HG03108 (cell line): ENCODE measurements around the gene NUP210L.
A peak's percentile ranks its signal among the peaks of the same experiment; 100 is the strongest.
"Not testable (repeated sequence)": the region's sequence is repeated elsewhere in the genome, so short reads cannot be mapped to it uniquely, and the experiment has no call there.

Experiments used
- ATAC-seq: cut with Tn5 transposase; IDR thresholded peaks from one replicate; pipeline ENCODE4 v1.9.1; 2021; ENCODE audit warnings: moderate library complexity; ENCODE audit not compliant: unreplicated experiment

NUP210L gene

DNA sequence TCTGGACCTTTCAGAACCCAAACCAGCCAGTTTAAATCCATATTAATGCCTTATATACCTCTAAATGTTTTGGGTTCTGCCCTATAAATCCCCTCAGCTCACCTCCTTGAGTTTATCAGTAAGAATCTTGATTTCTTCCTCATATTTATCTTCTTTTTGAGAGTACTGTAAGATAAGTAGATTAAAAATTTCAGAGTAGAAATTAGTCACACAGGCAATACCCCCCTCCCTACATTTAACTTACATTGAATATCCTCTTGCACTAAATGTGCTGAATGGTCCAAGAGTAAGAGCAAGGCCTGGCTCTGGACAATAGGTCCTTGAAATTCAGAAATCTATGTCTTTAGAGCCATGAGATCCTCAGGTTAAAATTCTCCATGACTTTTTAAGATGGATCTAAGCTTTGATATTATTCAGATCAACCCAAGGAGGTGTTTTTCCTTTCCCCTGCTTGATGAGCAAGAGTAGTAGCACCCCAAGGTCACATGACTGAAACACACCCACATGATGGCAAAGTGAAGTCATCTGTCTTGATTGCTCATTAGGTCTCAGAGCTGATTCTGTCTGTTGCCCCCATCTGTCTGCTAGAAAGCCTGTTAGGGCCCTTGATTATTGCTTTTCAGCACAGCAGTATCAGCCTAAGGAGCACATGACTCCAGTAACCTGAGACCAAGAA lies 15.8 kb upstream of the NUP210L start:
- no peak for ATAC-seq

DNA sequence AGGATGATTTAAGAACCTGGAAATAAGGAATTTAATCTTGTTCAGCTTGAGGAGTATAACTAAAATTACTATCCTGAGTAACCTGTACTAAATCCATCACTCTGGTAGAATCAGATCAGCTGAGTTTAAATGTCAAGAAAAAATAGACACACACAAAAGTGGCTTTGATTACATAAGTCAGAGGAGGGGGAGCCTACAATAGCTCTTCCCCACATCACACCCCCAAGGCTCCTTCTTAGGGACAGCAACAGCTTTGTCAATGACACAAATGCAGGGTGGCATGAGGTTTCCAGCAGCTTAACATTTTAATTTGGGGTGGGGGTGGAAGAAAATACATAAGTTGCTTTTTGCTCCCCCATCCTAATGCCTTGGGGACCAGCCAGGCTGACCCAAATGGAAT lies 12.6 kb upstream of the NUP210L start:
- ATAC-seq = no peak

DNA sequence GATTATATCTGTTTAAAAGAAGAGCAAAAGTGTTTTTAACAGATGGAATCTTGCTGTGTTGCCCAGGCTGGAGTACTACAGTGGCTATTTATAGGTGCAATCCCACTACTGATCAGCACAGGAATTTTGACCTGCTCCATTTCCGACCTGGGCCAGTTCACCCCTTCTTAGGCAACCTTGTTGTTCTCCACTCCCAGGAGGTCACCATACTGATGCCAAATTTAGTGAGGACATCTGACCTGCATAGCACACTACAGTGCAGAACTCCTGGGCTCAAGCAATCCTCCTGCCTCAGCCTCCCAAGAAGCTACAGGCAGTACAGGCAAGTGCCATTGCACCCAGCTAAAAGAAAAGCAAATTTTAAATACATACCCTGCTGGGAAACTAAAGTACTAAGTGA lies 11.3 kb upstream of the NUP210L start:
- no peak for ATAC-seq

DNA sequence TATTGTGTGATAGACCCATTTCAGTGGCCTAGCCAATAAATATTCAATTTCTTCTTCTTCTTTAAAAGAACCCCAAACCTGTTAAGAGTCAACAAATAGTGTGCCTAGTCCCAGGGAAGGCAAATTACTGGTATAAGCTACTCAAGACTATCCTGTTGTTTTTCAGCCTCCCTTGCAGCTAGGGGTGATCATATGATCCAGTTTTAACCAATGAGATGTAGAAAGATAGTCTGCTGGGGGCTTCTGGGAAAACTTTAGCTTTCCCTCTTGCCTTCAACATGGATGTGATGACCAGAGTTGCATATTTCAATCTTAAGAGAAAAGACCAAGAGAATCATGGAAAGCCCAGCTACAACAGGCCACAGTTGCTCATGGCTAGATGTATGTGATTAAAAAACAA lies 4.7 kb upstream of the NUP210L start:
- no peak for ATAC-seq

DNA sequence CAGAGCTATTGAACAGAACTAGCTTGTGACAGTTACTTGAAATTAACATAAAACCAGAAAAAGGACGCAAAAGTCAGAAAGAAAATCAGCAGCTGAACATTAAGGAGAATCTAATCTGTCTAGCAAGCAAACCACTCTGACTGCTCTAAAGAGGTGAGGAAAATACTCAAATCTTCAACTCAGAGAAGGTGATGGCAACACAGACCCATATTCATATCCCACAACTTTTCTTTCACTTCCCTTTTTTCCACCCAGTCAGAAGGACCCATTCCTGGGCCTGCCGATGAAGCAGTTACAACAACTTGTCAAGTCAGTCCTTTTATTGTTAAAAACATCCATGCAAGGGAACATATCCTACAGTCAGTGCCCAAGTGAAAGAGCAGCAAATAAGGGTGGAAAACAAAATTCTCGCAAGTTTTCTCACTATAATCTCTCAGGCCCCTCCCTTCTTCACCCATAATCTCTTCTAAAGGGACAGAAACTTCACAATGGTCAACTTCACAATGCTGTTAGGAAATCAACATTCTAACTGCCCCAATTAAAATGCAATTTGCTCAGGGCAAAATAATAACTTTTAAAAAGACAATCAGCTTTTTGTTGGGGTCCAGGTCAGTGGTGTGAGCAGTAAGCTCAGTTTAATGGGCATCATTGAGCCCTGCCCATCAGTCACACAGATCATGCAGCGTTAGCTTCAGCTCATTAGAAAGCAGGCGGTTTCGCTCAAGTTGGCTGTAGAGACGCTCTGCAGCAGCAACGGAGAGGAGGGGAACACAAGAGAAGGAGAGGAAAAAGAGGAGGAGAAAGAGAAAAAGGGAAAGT lies 3.6 kb upstream of the NUP210L start:
- ATAC-seq = no peak

DNA sequence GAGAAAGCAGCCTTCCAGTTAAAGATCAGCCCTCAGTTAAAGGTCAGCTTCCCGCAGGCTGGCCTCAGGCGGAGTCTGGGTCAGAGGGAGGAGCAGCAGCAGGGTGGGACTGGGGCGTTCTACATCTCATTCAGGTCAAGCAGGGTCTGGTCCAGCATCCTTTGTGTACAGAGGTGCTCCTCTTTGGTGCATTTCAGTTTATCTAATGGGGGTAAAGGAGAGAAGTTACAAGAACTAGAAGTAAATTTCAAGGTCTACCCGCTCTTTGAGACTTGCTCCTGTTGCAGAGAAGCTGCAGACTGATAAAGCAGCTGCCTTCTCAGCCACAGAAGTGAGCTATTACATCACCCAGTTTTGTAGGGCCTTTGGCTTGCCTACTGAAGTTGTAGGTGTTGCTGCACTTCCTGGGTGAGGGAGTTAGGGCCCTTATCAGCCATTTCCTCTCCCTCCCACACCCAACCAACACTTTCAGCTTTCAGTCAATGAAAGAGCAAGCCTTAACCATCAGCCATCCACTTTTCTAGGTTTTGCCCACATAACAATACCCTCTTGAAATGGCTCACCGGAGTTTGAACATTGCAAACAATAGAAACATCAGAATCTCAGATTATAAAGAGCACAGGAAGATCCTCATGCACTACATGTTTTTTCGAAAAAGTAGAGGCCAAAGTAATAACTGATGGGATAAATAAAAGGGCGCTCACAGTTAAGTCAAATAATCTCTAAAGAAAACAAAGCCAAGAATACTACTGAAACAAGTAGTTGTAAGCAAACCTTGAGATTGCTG lies 2.8 kb upstream of the NUP210L start:
- ATAC-seq = peak; percentile 84

DNA sequence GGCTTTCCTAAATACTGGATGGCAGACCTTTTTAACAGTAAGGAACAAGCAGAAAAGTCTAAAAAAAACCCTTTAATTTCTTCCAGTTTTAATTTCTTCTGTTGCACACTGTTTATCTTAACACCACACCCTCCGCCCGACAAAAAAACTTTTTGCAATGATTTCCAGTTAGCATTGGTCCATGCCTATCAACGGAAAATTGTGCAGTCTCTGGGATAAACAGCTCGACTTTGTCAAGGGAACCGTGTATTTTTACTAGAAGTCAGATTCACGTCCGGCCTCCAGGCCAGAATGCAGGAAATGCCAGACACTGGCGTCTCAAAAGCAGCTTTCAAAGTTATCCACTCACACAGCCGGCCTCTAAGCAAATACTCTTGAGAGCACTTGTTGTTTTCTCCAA lies 378 bp upstream of the NUP210L start:
- no peak for ATAC-seq

DNA sequence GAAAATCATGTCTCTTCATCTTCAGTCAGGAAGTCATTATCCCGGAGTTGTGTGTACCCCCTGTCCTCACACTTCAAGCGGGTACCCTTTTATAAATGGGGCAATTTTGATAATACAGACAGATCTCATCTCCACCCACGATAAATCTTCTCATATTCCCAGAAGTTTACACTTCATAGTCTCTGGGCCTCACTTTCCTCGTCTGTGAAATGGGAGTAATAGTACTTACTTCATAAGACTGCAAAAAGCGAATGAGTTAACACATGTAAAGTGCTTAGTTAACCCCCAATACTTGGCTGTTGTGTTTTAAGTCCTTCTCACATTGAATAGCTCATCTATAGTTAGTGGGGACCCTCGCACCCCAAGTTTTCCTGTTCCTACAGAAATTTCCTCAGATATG lies 820 bp downstream of the NUP210L start:
- ATAC-seq = no peak

DNA sequence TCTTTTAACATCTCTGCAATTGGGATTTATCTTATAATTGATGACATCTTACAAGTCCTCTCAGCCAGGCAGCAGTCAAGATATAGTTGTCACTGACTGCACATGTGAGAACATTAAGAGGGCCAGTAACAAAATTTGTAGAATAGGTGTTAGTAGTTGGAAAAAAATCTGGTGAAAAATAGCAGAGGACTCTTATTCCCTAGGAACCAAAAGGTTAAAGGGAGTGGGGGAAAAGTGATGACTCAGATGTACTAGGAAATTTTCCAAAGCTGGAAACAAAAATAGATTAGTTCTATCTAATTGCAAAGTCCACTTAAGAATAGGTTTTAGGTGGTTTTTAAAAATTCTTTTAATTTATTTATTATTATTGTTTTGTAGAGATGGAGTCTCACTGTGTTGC lies 3.6 kb downstream of the NUP210L start:
- no peak for ATAC-seq

DNA sequence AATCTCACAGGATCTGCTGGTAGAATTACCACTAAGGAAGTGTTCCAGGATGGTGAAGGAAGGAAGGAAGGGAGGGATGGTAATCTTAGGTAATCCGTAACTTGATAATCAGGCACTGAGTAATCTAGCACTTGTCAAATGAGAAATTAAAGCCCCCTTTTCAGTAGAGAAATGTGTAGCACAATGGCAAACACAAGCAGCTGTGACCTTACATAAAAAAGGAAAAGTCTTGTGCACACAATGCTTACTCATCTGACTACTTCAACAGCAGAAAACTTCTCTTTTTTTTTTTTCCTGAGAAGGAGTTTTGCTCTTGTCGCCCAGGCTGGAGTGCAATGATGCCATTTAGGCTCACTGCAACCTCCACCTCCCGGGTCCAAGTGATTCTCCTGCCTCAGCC lies 6.1 kb downstream of the NUP210L start:
- no peak for ATAC-seq

DNA sequence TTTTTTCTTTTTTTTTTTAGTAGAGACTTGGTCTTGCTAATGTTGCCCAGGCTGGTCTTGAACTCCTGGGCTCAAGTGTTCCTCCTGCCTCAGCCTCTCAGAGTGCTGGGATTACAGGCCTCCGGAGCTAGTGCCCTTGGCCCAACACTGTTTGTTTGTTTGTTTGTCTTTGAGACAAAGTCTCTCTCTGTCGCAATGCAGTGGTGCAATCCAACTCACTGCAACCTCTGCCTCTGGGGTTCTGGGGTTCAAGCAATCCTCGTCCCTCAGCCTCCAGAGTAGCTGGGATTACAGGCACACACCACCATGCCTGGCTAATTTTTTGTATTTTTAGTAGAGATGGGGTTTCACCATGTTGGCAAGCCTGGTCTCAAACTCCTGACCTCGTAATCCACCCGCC lies 7.4 kb downstream of the NUP210L start:
- not testable (repeated sequence) for ATAC-seq

DNA sequence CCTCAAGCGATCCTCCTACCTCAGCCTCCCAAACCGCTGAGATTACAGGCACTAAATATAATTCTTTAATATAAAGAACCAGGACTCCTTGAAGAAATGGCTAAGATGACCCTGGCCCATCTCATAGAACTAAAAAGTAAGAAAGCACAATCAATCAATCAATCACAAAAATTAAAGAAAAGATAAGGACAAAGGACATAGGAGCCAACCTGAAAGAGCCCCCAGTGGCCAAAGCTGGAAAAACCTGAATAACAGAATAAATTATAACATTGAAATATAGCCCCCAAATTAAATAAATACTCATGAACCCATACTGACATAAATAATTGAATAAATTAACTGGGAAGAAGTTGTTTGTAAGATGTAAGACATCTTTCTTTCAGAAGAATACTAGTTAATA lies 8.9 kb downstream of the NUP210L start:
- ATAC-seq = no peak

DNA sequence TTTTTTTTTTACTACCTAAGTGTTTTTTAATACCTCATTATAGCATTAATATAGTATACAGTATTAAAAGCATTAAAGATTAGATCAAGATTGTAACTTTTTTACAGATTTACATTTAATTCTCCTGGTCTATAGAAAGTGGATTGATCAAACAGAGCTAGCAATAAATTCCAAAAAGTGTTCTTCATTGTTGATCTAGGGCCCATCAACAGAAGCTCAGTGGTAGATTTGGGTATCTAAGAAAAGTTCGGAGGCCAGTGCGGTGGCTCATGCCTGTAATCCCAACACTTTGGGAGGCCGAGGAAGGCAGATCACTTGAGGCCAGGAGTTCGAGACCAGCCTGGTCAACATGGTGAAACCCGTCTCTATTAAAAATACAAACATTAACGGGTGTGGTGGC lies 12.5 kb downstream of the NUP210L start:
- ATAC-seq = no peak

DNA sequence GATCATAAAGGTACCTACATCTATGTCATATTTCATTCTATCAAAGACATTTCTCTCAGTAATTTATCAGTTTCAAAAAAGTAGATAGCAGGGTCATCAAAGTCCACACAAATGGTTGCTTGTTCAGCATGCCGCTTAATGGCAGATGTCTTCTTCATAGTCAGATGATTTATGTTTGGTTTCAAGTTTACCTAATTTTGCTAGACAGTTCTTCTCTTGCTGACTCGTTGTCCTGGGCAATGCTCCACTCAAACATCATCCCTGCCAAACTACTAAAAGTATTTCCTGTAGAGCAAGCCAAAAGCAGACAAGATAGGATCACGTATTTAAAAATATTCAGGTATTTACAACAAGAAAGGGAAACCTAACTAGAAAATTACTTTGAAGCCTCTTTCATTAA lies 13.6 kb downstream of the NUP210L start:
- no peak for ATAC-seq

DNA sequence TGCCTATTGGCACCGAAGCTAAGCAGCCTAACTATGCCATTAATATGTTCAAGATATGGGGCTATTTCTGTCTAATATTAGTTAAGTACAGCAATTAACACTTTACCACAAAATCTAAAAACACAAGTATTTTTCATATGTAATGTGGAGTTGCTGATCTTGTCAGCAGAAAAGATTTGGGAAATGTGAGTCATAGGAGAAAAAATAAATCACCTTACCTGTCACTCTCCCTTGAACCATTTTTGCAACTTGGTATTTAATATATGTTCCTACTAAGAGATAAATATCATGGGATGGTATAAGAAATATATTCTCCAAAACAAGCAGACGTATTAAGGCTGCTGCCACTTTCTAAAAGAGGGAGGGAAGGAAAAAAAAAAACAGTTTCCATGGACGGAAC lies 17.0 kb downstream of the NUP210L start:
- no peak for ATAC-seq

DNA sequence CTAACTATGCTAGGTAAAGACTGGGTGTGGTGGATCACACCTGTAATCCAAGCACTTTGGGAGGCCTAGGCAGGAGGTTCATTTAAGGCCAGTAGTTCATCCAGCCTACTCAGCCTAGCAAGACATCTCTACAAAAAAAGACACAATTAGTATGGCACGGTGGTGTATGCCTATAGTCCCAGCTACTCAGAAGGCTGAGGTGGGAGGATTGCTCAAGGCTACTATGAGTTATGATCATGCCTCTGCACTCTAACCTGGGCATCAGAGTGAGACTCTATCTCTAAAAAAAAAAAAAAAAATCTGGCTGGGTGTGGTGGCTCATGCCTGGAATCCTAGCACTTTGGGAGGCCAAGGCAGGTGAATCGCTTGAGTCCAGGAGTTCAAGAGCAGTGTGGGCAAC lies 21.6 kb downstream of the NUP210L start:
- ATAC-seq = no peak

DNA sequence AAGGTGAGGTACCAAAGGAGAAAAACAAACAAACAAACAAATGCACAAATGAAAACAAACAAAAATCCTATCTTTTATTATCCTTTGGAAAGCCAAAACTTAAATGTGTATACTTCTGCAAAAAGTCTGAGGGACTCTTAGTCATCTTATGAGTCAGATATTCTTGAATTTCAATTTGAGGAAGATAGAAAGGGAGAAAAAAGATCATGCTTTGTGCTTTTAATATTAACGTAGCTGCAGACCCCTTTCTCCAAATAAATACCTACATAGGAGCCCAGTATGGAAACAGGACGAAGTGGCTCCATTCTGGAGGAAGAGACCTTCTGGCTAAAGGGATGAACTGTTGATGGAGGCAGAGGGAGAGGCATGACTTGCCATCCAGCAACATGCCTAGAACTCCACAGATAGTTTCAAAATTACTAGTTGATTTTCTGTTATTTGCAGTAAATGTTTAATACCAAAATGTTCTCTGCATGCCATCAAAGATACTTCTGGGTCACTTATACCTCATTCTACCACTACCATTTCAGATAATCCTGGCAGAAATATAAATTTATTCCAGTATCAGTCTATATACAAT lies 25.4 kb downstream of the NUP210L start:
- no peak for ATAC-seq

DNA sequence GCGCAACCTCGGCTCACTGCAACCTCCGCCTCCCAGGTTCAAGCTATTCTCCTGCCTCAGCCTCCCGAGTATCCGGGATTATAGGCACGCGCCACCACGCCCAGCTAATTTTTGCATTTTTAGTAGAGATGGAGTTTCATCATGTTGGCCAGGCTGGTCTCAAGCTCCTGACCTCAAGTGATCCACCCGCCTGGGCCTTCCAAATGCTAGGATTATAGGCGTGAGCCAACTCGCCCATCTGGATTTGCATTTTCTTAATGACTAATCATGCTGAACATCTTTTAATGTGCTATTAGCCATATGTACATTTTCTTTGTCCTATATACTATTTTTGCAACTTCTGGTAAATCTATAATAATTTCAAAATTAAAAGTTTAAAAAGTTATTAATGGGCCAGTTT lies 31.7 kb downstream of the NUP210L start:
- not testable (repeated sequence) for ATAC-seq

DNA sequence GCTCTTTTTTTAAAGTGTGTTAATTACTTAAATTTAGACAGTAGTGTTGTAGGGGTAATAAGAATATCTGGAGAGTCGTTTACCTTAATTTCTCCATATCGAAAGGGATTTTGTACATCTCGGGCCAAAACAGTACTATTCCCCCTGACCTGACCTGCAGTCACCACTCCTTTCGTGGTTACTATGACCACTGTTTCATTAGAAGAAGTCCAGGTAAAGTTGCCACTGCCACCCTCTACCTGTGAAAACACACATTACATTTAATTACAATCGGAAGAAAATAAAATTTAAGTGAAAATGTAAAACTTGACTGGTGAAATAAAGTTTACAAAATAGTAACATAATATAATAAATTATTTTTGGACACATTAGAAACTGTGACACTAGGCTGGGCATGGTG lies 37.2 kb downstream of the NUP210L start:
- ATAC-seq = no peak

DNA sequence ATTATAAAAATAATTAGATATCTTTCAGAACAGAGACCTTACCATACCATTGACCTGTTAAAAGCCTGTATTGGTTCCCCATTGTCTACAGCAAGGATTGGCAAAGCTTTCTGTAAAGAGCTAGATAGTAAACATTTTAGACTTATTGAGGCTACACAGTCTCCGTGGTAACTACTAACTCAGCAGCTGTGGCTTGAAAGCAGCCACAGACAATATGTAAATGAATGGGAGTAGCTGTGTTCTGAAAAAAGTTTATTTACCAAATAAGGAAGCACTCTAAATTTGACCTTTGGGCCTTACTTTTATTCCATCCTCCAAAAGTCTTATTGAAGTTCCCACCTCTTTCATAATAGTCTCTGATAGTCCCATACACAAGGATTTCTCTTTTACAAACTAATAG lies 39.7 kb downstream of the NUP210L start:
- ATAC-seq = no peak

DNA sequence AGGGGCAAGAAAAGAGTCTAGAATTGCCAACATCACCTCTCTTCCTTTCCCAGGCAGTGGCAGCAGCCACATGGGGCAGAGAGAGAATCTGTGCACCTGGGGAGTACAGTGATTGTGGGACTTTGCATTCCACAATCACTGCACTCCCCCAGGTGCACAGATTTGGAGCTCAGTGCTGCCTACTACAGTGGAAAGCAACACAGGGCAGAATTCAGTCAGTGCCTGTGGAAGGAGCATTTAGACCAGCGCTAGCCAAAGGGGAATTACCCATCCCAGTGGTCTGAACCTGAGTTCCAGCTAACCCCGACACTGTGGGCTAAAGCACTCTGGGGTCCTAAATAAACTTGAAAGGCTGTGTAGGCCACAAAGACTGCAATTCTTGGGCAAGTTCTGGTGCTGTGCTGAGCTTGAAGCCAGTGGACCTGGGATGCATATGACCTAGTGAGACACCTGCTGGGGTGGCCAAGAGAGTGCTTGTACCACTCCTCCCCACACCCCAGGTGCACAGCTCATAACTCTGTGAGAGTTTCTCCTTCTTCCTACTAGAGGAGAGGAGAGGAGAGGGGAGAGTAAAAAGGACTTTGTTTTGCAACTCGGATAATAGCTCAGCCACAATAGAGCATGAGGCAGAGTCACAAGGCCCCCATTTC lies 50.3 kb downstream of the NUP210L start:
- no peak for ATAC-seq
